Fibroblast of skin of scalp (primary cell): Measurements from ENCODE around the gene CACNB1.

Experiments used
- DNase-seq: peaks from one replicate; pipeline ENCODE4 v3.0.0-alpha.2; 2013

The CACNB1 gene

DNA sequence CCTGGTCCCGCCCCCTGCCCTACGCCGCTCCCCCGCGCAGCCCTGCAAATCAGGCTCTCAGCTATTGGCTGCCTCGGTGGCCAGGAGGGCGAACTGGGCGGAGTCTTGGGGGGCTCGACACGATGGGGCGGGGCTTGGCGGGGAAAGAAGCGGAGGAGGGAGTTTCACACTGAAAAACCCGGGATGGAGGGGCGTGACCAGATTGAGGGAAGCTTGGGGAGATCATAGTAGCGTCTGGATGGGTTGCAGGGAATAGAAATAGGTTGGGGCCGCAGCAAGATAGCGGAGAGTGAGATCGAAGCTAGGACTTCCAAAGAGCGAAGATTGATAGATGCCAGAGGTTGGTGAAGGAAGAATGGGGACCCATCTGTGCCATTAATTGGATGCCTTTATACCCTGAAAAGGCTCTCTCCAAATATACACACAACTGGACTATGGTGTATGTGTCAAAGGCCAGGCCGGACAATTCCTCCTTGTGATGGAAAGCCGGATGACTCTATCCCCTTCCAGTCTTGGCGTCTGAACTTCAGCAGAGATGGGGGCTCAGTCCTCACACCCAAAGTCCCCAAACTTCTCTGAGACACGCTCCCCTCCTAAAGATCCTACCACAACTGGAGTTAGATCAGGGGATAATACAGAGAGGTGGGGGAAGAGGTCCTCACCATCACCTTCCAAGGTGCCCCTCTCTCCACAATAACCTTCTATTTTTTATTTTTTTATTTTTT, 28.7 kb upstream of the CACNB1 start:
- peak; percentile 61 for DNase-seq

DNA sequence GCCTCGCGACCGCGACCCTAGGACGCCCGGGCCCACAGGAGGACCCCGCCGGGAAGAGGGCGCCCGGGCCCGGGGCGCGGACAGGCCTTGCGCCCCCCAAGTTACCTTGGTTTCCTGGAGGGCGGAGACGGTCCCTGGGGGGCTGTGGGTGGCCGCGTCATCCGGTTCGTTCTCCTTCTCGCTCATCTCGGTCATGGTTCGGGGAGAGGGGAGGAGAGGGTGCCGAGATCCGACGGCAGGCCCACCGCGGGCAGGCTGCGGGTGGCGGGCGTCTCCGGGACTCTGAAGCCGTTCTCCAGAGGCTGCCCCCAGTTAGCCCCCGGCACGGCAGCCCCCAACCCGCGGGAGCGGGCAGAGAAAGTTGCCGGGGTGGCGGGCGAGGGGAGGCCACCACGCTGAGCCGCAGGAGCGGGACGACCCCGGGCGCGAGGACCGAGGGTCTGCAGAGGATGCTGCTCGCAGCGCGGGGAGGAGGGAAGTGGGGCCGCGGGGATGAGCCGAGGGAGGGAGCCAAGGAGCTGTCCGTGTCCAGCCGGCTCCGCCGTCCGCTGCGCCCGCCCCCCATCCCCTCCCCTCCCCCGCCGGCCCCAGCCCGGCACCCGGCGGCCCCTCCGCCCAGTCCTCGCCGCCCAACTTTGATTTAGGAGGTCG, 28.0 kb upstream of the CACNB1 start, which contains the start of gene STAC2:
Gene STAC2, minus strand, starts transcription at position 638 of the 651 bp plus-strand sequence. Its CDS starts 443 bp downstream, at position 195.
- DNase-seq = no peak

DNA sequence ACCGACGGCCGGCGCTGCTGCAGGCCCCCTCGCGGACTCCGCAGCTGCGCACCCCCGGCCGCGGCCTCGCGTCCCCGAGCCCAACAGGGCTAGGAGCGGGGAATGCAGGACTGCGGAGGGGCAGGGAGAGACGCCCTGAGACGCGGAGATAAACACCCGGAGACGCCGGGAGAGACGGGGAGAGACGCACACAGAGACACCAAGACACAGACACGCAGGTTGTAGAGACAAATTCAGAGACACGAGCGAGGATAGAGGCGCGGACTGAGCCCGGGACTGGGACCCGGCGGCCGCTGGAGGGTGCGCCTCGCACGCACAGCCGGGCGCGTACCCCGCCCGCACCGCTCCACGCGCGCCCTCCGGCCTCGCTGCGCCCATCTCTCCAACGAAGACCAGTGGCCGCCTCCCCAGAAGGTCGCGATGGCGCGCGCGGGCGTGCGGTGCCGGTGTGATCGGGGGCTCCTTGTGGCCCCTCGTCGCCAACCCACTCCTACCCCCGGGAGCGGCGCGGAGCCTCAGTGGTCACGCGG, 27.4 kb upstream of the CACNB1 start:
- no peak for DNase-seq

DNA sequence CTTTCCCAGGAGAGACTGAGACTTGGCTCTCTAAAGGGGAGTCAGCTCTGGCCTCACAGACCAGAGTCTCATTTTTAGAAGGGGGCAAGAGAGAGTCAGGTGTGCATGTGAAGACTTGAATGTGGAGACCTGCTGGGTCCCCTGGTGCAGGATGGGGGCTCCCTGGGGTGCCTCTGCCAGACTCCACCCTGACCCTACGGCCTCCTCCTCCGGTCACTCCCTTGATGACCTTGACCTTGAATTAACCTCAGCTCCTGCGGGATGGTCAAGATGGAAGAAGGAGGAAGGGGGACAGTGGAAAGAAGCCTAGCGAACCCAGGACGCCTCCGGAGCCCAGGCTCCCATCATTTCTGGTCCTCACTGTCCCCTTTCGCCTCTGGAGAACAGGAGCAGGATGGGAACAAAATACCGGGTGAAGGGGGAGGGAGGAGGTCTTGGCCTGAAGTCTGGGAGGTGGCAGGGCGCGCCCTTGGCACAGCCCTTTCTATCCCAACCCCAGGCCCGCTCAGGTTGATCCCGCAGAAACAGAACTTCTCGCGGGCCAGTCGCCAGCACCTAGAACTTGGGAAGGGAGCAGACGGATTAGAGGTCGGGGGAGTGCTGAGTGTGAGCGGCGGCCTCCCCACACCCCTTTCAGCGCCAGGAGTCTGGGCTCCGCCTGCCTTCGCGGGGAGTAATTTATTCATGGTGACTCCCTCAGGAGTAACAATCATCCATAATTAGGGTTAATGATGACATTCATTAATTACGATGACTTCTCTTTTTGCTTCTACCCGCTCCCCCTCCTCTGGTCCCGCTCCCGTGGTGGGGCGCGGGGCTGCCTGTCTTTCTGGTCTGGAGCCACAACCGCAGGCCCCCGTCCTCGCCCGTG, 26.7 kb upstream of the CACNB1 start:
- no peak for DNase-seq

DNA sequence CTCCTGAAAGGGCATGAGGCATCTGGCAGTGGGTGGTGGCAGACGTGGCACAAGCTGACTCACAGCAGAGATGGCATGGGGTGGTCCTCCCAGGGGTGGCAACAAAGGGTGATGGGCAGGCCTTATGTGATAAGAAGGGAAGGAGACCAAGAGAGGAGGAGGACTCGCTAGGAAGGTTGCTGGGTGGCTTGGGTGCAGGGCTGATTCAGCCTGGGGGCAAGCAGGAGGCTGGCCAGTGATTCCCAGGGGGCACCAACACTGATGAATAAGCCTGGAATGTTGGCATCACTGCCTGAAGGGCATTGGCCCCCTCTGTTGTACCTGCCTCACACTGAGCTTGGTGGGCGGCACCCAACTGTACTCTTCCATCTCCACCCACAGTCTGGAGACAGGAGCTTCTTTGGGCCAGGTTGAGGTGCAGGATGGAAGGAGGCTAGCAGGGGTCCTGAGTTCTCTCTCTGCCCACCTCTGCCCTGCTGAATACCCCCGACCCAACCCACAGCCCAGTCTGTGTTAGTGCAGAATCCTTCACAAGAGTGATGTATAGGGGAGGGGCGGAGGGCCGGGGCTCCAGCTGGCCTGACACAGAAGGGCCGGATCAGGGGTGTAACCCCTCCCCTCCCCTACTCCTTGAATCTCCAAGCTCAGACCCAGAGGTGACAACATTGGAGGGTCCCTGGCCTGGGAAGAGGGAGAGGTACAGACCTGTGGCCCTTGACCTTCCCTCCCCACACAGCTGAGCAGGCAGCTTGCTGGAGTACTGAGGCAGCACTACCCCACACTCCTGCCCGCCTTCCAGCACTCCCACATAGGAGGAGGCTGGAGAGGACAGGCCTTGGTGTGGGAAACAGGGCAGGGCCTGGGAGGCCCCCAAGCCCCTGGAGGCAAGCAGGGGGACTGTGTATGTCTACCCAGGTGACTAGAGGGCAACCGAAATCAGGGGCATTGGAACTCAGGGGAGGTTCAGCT, 25.7 kb upstream of the CACNB1 start:
- DNase-seq = no peak

DNA sequence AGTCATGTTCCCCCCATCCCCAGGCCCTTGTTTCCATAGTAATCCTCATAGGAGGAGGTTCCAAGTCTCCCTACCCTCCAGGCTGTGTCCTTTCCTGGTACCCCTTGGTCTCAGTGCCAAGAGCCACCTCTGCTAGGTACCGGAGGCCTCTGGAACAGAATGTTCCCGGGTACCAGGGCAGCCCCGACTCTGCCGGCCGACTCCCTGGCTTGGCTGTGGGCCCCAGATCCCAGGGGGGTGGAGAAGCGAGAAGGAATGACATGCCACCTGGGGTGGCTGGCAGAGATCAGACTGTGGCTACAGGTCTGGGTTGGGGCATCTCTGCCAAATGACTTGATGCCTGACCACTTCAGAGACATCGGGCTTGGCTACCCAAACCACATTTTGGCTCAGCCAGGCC, 24.7 kb upstream of the CACNB1 start:
- DNase-seq = no peak

DNA sequence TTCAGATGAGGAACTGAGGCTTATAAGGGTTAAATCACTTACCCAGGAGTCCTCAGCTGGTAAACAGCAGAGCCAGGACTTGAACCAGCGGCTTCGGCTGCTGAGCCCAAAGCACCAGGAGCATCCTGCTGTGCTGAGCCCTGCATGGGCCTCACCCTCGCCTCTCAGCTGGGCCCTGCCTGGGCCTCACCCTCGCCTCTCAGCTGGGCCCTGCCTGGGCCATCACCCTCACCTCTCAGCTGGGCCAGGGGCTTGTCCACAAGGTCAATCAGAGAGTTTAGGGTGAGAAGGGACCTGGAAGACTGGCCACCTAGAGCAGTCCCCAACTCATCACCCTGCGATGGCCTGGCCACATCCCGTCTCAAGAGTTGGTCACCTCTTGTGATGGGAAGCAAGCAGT, 24.1 kb upstream of the CACNB1 start:
- DNase-seq = no peak

DNA sequence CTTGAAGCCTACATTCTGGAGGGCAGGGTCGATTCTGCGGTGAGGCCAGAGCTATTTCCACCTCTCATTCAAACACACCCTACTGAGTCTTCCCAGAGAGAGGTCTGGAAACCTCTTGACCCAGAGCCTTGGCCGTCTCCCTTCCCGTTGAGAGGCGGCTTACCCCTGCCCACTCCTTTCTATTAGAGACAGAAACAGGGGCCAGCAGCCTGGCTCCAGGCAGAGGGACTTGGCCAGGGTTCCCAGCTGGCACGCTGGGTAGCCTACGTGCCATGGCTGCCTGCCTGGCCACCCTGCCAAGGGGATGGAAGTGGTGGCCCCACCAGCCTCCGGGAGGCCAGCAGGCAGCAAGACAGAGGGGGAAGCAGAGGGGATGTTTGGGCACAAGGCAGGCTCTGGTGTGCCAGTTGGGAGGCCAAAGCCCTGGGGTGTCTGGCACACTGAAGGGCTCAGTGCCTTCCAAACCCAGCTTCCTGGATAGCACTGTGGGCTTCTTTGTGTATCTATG, 22.2 kb upstream of the CACNB1 start:
- no peak for DNase-seq

DNA sequence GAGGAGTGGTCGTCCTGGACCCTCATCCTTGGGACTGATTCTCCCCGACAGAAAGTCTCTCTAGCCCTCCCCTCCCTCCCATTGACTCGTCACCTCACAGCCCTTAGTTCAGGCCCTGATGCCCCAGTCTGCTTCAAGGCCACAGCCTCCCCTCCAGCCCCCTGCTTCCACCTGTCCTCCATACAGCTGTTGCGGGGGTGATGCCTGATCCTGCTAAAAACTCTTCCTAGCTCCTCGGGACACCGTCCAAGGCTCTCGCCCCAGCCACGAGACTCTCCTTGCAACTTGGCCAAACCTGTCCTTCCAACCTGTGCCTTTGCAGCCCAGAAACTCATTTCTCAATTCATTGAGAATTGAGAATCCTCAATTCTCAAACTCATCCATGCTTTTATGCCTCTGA, 21.4 kb upstream of the CACNB1 start:
- DNase-seq = no peak

DNA sequence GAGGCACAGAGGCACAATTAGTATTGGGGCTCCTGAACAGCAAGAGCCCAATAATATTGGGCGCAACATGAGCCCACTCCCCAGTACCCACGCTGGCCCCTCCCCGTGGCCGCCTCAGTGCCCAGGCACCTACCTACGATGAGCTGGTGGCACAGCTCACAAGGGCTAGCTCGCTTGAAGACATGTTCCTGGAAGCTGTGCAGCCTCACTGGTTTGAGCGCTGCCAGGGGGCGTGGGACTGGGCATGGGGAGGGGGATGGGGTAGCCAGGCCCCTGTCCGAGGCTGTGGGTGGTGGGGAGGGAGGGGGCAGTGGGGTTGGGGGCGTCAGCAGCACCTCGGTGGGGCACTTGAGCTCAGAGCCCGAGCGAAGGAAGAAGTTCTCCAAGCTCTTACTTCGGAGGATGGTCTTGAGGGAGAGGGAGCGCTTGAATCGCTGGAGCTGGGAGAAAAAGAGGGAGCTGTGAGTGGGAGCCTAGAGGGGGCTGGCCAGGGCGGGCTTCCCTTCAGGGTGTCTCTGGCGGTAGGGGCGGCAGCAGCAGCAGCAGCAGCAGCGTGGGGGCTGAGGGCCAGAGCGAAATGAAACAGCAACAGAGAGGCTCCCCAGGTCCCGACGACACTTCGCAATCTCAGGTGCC, 20.4 kb upstream of the CACNB1 start:
- no peak for DNase-seq

DNA sequence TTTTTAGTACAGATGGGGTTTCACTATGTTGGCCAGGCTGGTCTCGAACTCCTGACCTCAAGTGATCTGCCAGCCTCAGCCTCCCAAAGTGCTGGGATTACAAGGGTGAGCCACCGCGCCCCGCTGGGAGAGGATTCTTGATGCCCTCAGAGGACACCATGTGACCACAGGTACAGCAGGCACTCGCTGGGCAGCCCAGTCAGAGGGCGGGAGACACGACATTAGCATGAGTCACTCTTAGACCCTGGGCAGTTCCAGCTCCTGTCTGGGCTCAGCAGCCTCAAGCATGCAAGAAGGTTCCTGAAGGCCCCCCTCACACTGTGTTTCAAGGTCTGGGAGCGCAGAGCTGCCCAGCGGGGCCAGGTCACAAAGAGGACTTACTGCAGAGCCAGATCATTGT, 16.4 kb upstream of the CACNB1 start:
- DNase-seq = peak; percentile 25

DNA sequence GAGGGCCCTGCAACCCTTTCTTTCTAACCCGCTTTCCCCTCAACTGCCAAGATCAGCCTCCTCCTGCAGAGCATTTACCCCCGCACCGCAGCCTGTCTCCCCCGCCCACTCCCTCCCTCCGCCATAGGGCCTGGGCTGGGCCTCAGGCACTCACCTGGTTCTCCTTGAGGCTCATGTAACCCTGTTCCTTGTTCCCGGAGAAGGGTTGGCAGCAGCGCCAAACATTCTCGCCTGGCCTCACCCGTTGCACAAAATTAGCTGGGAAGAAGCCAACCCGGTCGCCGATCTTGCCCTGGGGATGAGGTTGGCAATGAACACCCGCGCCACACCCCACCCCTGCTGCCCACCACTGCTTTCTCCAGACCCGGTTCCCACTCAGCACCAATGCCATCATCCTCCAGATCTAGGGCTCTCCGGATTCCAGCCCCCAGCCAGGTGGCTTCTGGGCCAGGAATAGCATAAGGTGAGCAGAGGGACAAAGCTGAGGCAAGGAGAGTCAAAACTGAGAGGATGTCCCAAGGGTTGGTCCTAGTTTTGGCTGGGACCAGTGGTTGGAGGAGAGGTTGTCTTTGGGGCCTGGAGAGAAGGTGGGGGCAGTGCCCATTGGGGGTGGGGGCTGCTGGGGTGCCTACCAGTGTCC, 15.5 kb upstream of the CACNB1 start:
- no peak for DNase-seq

DNA sequence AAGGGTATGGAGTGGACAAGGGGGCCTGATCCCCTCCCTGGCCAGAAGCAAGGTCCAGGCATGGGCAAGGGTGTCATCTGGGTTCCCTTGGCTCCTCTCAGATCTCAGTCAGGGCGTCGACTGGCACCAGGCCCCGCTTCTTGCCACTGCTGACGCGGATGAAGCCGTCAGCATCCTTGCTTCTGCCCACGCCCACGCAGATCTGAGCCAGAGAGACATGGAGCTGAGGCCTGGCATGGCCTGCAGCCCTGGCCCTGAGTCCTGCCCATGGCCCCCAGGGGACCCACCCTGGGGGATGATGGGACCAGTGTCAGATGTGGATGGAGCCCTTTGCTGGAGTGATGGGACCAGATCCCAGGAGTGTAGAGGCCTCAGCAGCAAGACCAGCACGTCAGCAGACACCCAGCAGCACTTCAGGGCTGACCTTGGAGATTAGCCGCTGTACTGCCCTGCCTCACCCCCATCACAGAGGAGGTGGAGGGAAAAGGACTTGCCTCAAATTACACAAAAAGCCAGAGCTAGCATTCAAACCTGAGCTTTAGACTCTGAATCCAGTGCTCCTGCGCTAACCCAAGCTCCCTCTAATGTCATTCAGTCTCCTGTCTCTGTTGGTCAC, 14.8 kb upstream of the CACNB1 start:
- no peak for DNase-seq

DNA sequence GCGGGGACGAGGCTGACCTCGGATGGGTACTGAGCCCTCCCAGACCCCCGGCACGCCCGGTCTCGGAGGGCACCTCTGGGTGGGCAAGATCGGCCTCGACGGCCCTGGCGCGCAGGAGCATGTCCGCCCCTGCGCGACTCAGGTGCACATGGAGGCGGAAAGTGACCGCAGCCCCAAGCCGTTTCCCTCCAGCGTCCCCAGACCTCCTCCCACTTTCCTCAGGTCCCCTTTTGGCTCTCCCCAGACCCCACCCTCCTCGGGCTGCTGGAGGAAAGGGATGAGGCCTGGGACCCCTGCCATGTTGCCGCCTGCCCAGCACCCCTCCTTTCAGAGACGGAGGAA, 12.6 kb upstream of the CACNB1 start:
- DNase-seq = no peak

DNA sequence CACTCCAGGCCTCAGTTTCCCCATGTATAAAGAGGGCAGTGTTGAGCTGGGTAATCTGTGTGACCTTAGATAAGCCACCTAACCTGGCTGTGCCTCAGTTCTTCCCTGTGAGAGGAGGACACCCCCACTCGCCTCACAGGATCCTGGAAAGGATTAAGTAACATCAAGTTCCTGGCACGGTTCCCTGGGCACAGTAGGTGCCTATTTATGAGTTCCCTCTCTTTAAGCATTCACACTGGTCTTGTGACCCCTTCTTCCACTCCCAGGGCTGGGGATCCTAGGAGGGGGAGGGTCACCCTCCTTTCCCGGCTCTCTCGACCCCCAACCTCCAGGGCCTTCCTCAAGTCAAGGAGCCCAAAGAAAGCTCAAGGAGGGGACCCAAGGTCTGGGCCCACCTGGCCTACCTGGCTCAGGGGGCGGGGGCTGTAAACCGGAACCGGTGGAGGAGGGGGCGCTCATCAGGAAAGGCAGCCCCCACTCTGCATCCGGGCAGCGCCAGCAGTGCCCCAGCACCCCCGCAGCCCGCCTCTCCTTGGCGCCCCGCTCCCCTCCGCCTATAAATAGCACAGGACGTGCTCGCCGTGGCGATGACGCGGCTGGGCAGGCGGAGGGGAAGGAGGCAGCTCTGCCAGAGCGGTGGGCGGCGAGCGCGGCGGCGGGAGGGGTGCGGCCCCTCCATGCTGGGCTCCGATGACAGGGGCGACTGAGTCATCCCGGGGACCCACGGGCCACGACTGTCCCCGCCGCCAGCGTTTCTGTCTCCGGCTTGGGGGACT, 12.0 kb upstream of the CACNB1 start:
- DNase-seq = peak; percentile 72

DNA sequence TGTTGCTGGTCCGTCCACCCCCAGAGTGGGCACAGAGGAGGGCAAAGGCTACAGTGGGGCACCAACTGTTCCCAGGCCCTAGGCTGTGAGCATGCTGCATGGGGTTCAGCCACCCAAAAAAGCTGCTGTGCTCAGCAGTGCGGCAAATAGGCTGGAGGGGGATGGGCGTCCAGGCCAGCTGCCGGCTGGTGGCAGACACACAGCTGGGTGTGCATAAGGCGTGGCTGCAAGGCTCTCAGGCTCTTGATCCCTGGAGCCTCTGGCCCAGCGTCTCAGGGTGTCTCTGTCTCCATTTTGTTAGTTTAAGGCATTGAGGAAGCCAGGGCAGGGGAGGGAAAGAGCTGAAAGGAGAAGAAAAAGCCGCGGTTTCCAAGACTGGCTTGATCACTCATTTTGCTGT, 11.4 kb upstream of the CACNB1 start:
- no peak for DNase-seq

DNA sequence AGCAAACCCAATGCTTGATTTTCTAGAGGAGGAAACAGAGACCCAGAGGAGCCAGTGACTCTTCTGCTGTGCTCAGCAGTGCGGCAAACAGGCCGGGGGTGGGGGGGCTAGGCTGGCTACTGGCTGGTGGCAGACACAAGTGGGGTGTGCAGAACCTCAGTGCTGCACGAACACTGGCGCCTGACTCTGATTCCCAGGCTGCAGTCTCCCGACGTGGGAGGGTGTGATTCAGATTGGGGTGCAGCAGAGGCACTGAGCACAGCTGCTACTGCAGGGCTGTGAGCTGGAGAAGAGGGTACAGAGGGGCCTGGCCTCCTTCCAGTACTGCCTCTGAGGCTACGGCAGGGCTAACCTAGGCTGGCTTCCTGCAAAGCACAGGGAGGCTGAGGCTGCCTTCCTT, 10.7 kb upstream of the CACNB1 start:
- DNase-seq = no peak

DNA sequence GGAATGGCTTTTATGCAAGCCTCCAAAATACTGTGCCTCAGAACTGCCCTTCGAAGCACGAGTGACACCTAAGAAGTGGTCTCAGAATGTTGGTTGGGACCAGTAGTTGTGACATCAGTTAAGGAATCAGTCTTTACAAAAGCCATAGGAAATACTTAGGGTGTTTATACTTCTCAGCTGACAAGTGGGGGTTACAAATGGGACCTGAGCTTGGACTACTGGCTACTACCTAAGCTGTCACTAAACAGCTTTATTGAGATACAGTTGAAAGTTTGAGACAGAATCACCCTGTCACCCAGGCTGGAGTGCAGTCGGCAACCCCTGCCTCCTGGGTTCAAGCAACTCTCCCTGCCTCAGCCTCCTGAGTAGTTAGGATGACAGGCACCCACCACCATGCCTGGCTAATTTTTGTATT, 7.7 kb upstream of the CACNB1 start:
- DNase-seq = no peak

DNA sequence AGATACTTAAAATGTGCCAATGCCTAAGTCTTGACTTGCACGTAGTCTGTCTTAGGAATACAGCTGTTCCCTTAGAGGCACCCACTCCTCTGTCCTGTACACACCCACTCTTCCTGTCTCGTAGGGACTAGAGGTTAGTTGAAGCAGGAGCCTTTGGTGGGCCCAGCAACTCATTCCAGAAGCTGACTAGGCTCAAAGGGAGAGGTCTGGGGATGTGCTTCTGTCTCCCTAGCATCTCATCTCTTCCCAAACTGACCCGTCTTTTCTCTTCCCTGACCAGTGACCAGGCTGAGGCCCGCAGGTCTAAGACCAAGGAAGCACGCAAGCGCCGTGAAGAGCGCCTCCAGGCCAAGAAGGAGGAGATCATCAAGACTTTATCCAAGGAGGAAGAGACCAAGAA, 6.8 kb upstream of the CACNB1 start:
- DNase-seq = no peak
